AG09309 (cell line): ENCODE measurements around the gene OR2V2.

ENCODE experiments used
- DNase-seq: peaks from one replicate; pipeline ENCODE4 v3.0.0-alpha.2; 2010; ENCODE audit warnings: low read depth
- H3K4me3 ChIP-seq: 2 replicates; pipeline ENCODE4 v1.5.1; 2011; ENCODE audit warnings: mild to moderate bottlenecking, low read depth, low read length, moderate library complexity; ENCODE audit not compliant: control insufficient read depth
- TF ChIP-seq, protein P1 (sequence below): IDR thresholded peaks from 2 replicates; pipeline ENCODE4 v1.5.1; 2011; ENCODE audit warnings: mild to moderate bottlenecking, low read depth, low read length, inconsistent platforms; ENCODE audit not compliant: insufficient read depth, control insufficient read depth; ENCODE audit errors: missing control alignments

Gene OR2V2

DNA sequence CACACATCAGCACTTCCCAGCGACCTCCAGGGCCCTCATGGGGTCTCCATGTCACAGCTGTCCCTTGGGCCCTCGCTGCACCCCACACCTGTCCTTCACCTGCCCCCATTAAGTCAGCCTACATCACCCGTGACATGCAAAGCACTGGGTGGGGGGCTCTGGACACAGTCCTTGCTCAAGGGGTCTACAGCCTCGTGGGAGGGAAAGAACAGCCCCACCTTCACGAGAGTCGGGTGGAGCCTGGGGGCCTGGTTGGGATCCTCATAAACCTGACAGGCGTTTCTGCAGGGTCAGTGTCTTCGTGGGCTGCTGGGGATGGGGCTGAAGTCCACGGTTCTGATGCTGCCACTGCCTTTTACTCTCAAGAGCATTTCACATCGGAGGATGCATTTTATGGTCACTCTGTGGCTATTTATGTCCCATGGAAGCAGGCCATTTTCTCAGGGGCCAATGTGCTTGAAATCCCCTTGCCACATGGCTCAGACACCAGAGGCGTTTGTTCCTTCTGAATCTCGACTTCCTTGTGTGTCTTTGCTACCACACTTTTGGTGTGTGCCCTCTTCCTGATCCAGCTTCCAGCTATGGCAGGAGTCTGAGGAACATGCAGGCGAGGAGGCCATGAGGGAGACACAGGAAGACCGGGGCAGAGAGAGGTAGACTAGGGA lies 16.4 kb upstream of the OR2V2 start, which contains the start of gene OR2V1:
TSS of gene OR2V1 (minus strand) at position 338 of the 665 bp plus-strand sequence. CDS start 5,865 bp downstream, outside the sequence.
- DNase-seq, result no peak
- TF ChIP-seq, protein P1, sequence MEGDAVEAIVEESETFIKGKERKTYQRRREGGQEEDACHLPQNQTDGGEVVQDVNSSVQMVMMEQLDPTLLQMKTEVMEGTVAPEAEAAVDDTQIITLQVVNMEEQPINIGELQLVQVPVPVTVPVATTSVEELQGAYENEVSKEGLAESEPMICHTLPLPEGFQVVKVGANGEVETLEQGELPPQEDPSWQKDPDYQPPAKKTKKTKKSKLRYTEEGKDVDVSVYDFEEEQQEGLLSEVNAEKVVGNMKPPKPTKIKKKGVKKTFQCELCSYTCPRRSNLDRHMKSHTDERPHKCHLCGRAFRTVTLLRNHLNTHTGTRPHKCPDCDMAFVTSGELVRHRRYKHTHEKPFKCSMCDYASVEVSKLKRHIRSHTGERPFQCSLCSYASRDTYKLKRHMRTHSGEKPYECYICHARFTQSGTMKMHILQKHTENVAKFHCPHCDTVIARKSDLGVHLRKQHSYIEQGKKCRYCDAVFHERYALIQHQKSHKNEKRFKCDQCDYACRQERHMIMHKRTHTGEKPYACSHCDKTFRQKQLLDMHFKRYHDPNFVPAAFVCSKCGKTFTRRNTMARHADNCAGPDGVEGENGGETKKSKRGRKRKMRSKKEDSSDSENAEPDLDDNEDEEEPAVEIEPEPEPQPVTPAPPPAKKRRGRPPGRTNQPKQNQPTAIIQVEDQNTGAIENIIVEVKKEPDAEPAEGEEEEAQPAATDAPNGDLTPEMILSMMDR, result no peak
- H3K4me3 ChIP-seq, result no peak within 1 kb of the TSS

- no peak overlapping the region for H3K4me3 ChIP-seq
- DNase-seq, result no peak
- TF ChIP-seq, protein P1, result no peak
Measured at GRCh38 chr5:181131514-181131913, 15.9 kb upstream of the OR2V2 start.

GRCh38 chr5:181133083-181133482 lies 14.3 kb upstream of the OR2V2 start:
- no peak for DNase-seq
- TF ChIP-seq, protein P1, result no peak
- no peak overlapping the region for H3K4me3 ChIP-seq

GRCh38 chr5:181133610-181134231 lies 13.7 kb upstream of the OR2V2 start:
- TF ChIP-seq, protein P1, result no peak
- DNase-seq, result no peak
- no peak overlapping the region for H3K4me3 ChIP-seq

DNA sequence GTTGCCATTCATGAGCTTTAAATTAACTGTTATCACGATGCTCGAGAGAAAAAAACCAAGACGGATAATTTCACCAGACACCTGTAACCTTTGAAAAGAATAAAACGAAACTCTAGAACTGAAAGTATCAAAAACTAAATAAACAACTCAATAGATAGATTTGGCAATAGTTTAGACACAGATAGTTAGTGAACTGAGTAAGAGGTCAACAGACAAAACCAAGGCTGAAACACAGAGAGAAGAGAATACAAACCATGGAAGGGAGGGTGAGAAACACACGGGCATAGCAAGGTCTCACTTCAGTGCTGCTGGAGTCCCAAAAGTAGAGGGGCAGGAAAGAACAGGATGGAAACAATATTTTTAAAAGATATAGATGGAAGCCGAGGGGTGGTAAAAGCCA lies 13.1 kb upstream of the OR2V2 start:
- no peak overlapping the region for H3K4me3 ChIP-seq
- TF ChIP-seq, protein P1, result no peak
- DNase-seq, result no peak

- TF ChIP-seq, protein P1, result no peak
- no peak for DNase-seq
- no peak overlapping the region for H3K4me3 ChIP-seq
Measured at GRCh38 chr5:181136361-181136955, 10.9 kb upstream of the OR2V2 start.
